Measurements from ENCODE around the gene AGAP6.
"Not testable (repeated sequence)": the region's sequence is repeated elsewhere in the genome, so short reads cannot be mapped to it uniquely, and the experiment has no call there.

The AGAP6 gene

DNA sequence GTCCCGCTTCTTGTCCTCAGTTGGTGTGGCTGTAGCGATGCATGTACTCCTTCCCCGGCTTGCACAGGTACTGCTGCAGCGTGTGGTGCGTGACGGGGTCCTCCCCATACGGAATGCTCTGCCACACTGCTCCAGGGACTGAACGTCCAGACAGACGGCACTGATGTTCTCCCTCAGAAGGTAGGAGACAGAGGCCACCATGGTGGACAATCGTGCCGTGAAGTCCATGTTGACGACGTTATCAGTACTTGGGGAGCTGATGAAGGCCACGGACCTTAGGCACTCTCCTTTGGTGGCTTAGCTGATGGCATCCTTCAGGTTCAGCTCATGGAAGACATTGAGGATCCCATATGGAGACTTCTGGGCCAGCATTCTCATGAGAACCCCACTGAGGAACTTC is 37.4 kb downstream of the AGAP6 start:
- no peak for DNase-seq (ENCODE audit: low spot score)

DNA sequence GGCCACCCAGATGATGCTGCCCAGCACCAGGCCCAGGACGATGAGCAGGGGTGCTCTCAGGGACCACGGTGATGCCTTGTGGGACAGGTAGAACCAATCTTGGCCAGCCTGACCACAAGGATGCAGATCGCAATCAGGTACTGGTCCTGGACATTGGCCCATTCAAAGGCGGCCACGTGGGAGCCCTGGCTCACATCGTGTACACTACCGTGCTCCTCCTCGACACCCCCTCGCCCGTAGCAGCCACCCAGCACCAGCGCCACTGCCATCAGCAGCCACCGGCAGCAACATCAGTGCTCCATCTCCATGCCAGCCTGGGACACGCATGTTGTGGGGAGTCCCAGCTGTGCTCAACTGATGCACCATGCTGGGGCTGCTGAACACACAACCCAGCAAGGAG is 39.0 kb downstream of the AGAP6 start:
- DNase-seq (ENCODE audit: low spot score): no peak

- DNase-seq (ENCODE audit: low spot score): no peak
These were observed 45.3 kb downstream of the AGAP6 start for GRCh38 chr10:50033481-50033880.

GRCh38 chr10:50035337-50035736 is 47.1 kb downstream of the AGAP6 start:
- not testable (repeated sequence) for DNase-seq (ENCODE audit: low spot score)

GRCh38 chr10:50044941-50045664 is 56.9 kb downstream of the AGAP6 start:
- DNase-seq (ENCODE audit: low spot score): no peak

DNA sequence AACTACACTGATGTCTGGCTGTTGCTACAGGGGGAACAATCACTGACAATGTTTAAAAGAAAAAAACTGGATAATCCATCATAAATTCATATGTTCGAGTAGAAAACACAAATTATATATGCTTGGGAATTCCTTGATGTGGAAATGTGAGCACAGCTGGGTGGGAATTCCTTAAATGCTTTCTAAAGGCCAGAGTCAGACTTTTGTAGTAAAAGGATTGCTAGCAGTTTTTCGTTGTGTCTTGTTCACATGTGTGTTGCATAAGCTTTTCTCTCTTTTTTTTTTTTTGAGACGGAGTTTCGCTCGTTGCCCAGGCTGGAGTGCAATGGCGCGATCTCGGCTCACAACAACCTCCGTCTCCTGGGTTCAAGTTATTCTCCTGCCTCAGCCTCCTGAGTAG is 58.3 kb downstream of the AGAP6 start:
- not testable (repeated sequence) for DNase-seq (ENCODE audit: low spot score)

DNA sequence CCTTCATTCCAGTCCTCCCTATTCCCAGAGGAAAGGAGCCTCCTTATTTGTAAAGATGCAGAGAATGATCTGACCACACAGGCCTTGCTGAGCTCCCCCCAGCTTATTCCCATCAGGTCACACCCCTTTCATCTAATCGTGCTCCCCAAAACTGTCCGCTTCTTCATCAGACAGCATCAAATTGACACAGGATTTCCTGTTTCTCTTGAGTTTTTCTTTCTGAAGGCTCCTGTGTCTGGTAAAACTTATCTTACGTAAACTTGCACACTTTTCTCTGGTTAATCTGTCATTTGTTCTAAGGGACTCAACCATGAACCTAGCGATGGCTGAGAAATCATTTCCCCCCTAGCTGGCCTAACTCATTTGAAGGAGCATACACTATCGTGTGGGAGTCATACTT is 59.4 kb downstream of the AGAP6 start:
- not testable (repeated sequence) for DNase-seq (ENCODE audit: low spot score)

DNA sequence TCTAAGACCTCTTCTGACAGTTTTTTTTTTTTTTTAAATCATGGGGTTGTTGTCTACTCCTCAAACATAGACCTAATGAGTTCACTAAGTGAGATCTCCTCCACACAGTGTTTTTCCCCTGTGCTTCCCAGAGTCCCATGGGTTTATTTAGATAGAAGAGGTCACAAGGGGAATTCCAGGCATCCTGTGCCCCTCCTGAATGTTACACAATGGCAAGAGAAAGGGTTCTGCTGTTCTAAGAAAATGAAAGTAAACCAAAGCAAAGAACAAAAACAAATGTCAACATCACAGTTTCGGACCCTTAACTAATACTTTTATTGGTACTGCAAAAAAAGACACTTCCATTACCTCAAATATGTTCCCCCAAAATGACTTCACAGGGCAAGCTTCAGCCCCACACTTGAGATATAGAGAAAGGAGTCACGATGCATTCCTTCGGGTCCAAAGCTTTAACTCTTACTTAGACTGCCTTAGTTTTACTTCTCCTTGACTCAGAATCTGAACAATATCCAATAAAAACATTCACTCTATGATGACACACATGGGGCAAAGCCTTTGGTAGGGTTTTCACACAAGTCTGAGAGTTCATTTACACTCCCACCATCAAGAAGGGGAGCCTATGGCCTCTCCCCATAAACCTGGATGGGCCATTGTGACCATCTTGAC is 63.9 kb downstream of the AGAP6 start:
- DNase-seq (ENCODE audit: low spot score): not testable (repeated sequence)

GRCh38 chr10:50052778-50053376 is 64.7 kb downstream of the AGAP6 start:
- DNase-seq (ENCODE audit: low spot score): not testable (repeated sequence)

- DNase-seq (ENCODE audit: low spot score): not testable (repeated sequence)
These were observed 67.5 kb downstream of the AGAP6 start for GRCh38 chr10:50055494-50056292.

DNA sequence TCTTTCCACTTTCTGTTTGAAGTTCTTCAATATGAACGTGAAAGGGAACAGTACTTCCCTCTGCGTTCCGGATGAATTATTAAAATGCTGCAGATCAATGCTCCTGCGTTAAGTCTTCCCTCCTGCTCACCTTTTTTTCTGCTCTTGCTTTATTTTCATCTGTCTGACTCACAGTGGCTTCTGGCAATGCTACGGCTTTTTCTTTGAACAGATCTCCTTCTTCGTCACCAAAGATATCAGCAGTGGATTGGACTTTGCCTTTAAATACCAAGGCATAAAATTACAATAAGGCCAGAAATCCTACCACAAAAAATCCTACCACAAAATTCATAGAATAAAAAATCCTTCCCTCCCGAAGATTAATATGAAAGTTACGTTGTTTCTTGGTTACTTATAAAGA is 68.4 kb downstream of the AGAP6 start:
- DNase-seq (ENCODE audit: low spot score): not testable (repeated sequence)

GRCh38 chr10:50058727-50059126 is 70.5 kb downstream of the AGAP6 start:
- DNase-seq (ENCODE audit: low spot score): not testable (repeated sequence)

GRCh38 chr10:50059946-50060345 is 71.7 kb downstream of the AGAP6 start:
- DNase-seq (ENCODE audit: low spot score): not testable (repeated sequence)

Data from globus pallidus (tissue), 1 donor.